CD4-positive, alpha-beta T cell treated with Interleukin-4 for 4 hours (primary cell): Measurements from ENCODE around the gene GRK4.

Experiments
- DNase-seq: peaks from one replicate; pipeline ENCODE4 v3.0.0-alpha.2; 2020

GRK4 gene

GRCh38 chr4:3017504-3017903, 54.1 kb downstream of the GRK4 start:
- DNase-seq: no peak

GRCh38 chr4:3019145-3019846, 55.9 kb downstream of the GRK4 start:
- DNase-seq: no peak

GRCh38 chr4:3021127-3021526, 57.8 kb downstream of the GRK4 start:
- DNase-seq: no peak

- DNase-seq: no peak
These were observed 58.3 kb downstream of the GRK4 start for GRCh38 chr4:3021627-3022026.

GRCh38 chr4:3022112-3022511, 58.7 kb downstream of the GRK4 start:
- no peak for DNase-seq

- DNase-seq: no peak
These were observed 59.3 kb downstream of the GRK4 start for GRCh38 chr4:3022651-3023050.

GRCh38 chr4:3025881-3026280, 62.5 kb downstream of the GRK4 start:
- no peak for DNase-seq

- DNase-seq: no peak
These were observed 63.2 kb downstream of the GRK4 start for GRCh38 chr4:3026540-3026939.

- DNase-seq: no peak
These were observed 66.1 kb downstream of the GRK4 start for GRCh38 chr4:3029464-3029863.

GRCh38 chr4:3030566-3031356, 67.4 kb downstream of the GRK4 start:
- DNase-seq: no peak

- no peak for DNase-seq
These were observed 68.1 kb downstream of the GRK4 start for GRCh38 chr4:3031357-3032082.

GRCh38 chr4:3034231-3034630, 70.9 kb downstream of the GRK4 start:
- no peak for DNase-seq

- no peak for DNase-seq
These were observed 71.9 kb downstream of the GRK4 start for GRCh38 chr4:3035249-3035648.

- no peak for DNase-seq
These were observed 72.3 kb downstream of the GRK4 start for GRCh38 chr4:3035674-3036073.

- DNase-seq: no peak
These were observed 73.0 kb downstream of the GRK4 start for GRCh38 chr4:3036131-3036952.

- DNase-seq: peak; percentile 12
These were observed 74.6 kb downstream of the GRK4 start for GRCh38 chr4:3037957-3038461.

- no peak for DNase-seq
These were observed 76.5 kb downstream of the GRK4 start for GRCh38 chr4:3039706-3040366.

GRCh38 chr4:3040452-3041191, 77.3 kb downstream of the GRK4 start:
- DNase-seq: no peak

GRCh38 chr4:3041192-3042142, 78.1 kb downstream of the GRK4 start:
- DNase-seq: peak; percentile 38

GRCh38 chr4:3042226-3042625, 78.9 kb downstream of the GRK4 start:
- DNase-seq: no peak
